Nephron progenitor cell (in vitro differentiated cells): Measurements from ENCODE around the gene SNRK.

Experiments
- DNase-seq: peaks from one replicate; pipeline ENCODE4 v3.0.0; 2021
- H3K27ac Mint-ChIP-seq: 2 replicates; pipeline ENCODE4 v1.8.0; 2021; ENCODE audit warnings: mild to moderate bottlenecking, moderate library complexity, mixed read lengths
- H3K27me3 Mint-ChIP-seq: 2 replicates; pipeline ENCODE4 v1.8.0; 2021; ENCODE audit warnings: mild to moderate bottlenecking, low read depth, mixed read lengths; ENCODE audit not compliant: poor library complexity
- H3K36me3 Mint-ChIP-seq: 2 replicates; pipeline ENCODE4 v1.8.0; 2021; ENCODE audit warnings: low read depth, mixed read lengths
- H3K4me1 Mint-ChIP-seq: 2 replicates; pipeline ENCODE4 v1.8.0; 2021; ENCODE audit warnings: mixed read lengths
- H3K4me3 Mint-ChIP-seq: 2 replicates; pipeline ENCODE4 v1.8.0; 2021; ENCODE audit warnings: mild to moderate bottlenecking, moderate library complexity, mixed read lengths
- H3K9me3 Mint-ChIP-seq: 2 replicates; pipeline ENCODE4 v1.8.0; 2021; ENCODE audit warnings: mild to moderate bottlenecking, moderate library complexity, mixed read lengths
- CTCF ChIP-seq: fragments of 200-600 bp; sonication (generic); IDR thresholded peaks from 2 replicates; pipeline ENCODE4 v1.5.0; 2021; ENCODE audit warnings: antibody characterized with exemption

SNRK gene

GRCh38 chr3:43262194-43262593 lies 24.1 kb upstream of the SNRK start:
- Mint-ChIP-seq H3K9me3 (no peaks in the 10 kb centered on the region), H3K36me3 (no peaks in the 10 kb centered on the region), H3K4me1 (no peaks in the 10 kb centered on the region), H3K27ac (no peak overlapping the region), H3K27me3 (peaks cover 11% of the 10 kb centered on the region), H3K4me3 (no peak overlapping the region)
- no peak for DNase-seq
- TF ChIP-seq CTCF: no peak

GRCh38 chr3:43266451-43266850 lies 19.9 kb upstream of the SNRK start:
- no peaks in the 10 kb centered on the region for H3K4me1 Mint-ChIP-seq
- no peak overlapping the region for H3K27ac Mint-ChIP-seq
- H3K36me3 Mint-ChIP-seq: no peaks in the 10 kb centered on the region
- TF ChIP-seq CTCF: no peak
- no peaks in the 10 kb centered on the region for H3K9me3 Mint-ChIP-seq
- DNase-seq: no peak
- peaks cover 14% of the 10 kb centered on the region for H3K27me3 Mint-ChIP-seq
- H3K4me3 Mint-ChIP-seq: no peak overlapping the region

- no peaks in the 10 kb centered on the region for H3K9me3 Mint-ChIP-seq
- no peaks in the 10 kb centered on the region for H3K4me1 Mint-ChIP-seq
- DNase-seq: no peak
- no peak overlapping the region for H3K27ac Mint-ChIP-seq
- no peaks in the 10 kb centered on the region for H3K36me3 Mint-ChIP-seq
- no peak for TF ChIP-seq CTCF
- H3K4me3 Mint-ChIP-seq: no peak overlapping the region
- peaks cover 10% of the 10 kb centered on the region for H3K27me3 Mint-ChIP-seq
These were observed 19.3 kb upstream of the SNRK start for GRCh38 chr3:43266995-43267394.

- no peaks in the 10 kb centered on the region for H3K9me3 Mint-ChIP-seq
- no peak overlapping the region for H3K27ac Mint-ChIP-seq
- H3K4me1 Mint-ChIP-seq: no peaks in the 10 kb centered on the region
- DNase-seq: no peak
- H3K36me3 Mint-ChIP-seq: no peaks in the 10 kb centered on the region
- no peak for TF ChIP-seq CTCF
- H3K27me3 Mint-ChIP-seq: peaks cover 10% of the 10 kb centered on the region
- H3K4me3 Mint-ChIP-seq: no peak overlapping the region
These were observed 17.7 kb upstream of the SNRK start for GRCh38 chr3:43268636-43269035.

- TF ChIP-seq CTCF: no peak
- Mint-ChIP-seq H3K27ac (no peak overlapping the region), H3K4me3 (no peak overlapping the region), H3K9me3 (no peaks in the 10 kb centered on the region), H3K27me3 (peaks cover 6% of the 10 kb centered on the region), H3K36me3 (no peaks in the 10 kb centered on the region), H3K4me1 (no peaks in the 10 kb centered on the region)
- no peak for DNase-seq
These were observed 16.3 kb upstream of the SNRK start for GRCh38 chr3:43270078-43270477.

GRCh38 chr3:43273416-43273815 lies 12.9 kb upstream of the SNRK start:
- Mint-ChIP-seq H3K36me3 (no peaks in the 10 kb centered on the region), H3K9me3 (peaks cover 3% of the 10 kb centered on the region), H3K4me3 (no peak overlapping the region), H3K27me3 (peaks cover 21% of the 10 kb centered on the region), H3K27ac (no peak overlapping the region), H3K4me1 (no peaks in the 10 kb centered on the region)
- DNase-seq: no peak
- TF ChIP-seq CTCF: no peak
